Measurements from ENCODE around the gene NAT8.
"Not testable (repeated sequence)": the region's sequence is repeated elsewhere in the genome, so short reads cannot be mapped to it uniquely, and the experiment has no call there.

DNA sequence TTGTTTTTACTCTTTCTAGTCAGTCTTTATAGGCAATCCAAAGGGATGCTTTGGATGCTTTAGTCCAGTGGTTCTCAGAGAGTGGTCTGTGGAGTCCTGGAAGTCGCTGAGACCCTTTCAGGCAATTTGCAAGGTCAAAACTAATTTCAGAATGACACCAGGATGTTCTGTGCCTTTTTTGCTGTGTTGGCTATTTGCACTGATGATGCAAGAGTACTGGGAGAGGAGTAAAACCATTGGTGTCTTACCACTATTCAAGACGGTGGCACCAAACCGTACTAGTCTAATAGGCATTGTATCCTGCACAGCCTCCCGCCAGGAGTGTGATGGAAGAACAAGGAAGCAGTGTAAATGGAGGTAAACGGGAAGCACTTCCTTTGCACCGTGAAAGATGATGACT is 34.0 kb upstream of the NAT8 start:
- TF ChIP-seq, protein P1, sequence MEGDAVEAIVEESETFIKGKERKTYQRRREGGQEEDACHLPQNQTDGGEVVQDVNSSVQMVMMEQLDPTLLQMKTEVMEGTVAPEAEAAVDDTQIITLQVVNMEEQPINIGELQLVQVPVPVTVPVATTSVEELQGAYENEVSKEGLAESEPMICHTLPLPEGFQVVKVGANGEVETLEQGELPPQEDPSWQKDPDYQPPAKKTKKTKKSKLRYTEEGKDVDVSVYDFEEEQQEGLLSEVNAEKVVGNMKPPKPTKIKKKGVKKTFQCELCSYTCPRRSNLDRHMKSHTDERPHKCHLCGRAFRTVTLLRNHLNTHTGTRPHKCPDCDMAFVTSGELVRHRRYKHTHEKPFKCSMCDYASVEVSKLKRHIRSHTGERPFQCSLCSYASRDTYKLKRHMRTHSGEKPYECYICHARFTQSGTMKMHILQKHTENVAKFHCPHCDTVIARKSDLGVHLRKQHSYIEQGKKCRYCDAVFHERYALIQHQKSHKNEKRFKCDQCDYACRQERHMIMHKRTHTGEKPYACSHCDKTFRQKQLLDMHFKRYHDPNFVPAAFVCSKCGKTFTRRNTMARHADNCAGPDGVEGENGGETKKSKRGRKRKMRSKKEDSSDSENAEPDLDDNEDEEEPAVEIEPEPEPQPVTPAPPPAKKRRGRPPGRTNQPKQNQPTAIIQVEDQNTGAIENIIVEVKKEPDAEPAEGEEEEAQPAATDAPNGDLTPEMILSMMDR (IDR thresholded peaks at IDR 0.05): not testable (repeated sequence)
- TF ChIP-seq, protein P2, sequence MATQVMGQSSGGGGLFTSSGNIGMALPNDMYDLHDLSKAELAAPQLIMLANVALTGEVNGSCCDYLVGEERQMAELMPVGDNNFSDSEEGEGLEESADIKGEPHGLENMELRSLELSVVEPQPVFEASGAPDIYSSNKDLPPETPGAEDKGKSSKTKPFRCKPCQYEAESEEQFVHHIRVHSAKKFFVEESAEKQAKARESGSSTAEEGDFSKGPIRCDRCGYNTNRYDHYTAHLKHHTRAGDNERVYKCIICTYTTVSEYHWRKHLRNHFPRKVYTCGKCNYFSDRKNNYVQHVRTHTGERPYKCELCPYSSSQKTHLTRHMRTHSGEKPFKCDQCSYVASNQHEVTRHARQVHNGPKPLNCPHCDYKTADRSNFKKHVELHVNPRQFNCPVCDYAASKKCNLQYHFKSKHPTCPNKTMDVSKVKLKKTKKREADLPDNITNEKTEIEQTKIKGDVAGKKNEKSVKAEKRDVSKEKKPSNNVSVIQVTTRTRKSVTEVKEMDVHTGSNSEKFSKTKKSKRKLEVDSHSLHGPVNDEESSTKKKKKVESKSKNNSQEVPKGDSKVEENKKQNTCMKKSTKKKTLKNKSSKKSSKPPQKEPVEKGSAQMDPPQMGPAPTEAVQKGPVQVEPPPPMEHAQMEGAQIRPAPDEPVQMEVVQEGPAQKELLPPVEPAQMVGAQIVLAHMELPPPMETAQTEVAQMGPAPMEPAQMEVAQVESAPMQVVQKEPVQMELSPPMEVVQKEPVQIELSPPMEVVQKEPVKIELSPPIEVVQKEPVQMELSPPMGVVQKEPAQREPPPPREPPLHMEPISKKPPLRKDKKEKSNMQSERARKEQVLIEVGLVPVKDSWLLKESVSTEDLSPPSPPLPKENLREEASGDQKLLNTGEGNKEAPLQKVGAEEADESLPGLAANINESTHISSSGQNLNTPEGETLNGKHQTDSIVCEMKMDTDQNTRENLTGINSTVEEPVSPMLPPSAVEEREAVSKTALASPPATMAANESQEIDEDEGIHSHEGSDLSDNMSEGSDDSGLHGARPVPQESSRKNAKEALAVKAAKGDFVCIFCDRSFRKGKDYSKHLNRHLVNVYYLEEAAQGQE (IDR thresholded peaks at IDR 0.05; ENCODE audit: insufficient read depth in 1 of 2, low read depth in 2 of 2, low read length in 1 of 2): not testable (repeated sequence)
- not testable (repeated sequence) for TF ChIP-seq SIN3A (IDR thresholded peaks at IDR 0.05; ENCODE audit: borderline replicate concordance, insufficient read depth, low read depth, low read length); POLR2AphosphoS5 (IDR thresholded peaks at IDR 0.05; ENCODE audit: low read depth, low read length)
